GM19372 (cell line): Measurements from ENCODE around the gene SERTAD3.
"Not testable (repeated sequence)": the region's sequence is repeated elsewhere in the genome, so short reads cannot be mapped to it uniquely, and the experiment has no call there.

Experiments used
- ATAC-seq: cut with Tn5 transposase; IDR thresholded peaks from one replicate; pipeline ENCODE4 v1.9.1; 2021; ENCODE audit warnings: mild to moderate bottlenecking, low read depth, moderate library complexity; ENCODE audit not compliant: unreplicated experiment

The SERTAD3 gene

DNA sequence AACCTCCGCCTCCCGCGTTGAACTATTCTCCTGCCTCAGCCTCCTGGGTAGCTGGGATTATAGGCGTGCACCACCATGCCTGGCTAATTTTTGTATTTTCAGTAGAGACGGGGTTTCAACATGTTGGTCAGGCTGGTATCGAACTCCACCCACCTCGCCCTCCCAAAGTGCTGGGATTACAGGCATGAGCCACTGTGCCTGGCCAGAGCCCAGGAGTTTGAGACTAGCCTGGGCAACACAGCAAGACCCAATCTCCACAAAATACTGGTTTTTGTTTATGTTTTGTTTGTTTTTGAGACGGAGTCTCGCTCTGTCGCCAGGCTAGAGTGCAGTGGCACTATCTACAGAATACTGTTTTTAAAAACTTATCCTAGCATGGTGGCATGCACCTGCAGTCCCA, 13.9 kb downstream of the SERTAD3 start:
- ATAC-seq = not testable (repeated sequence)

- ATAC-seq = not testable (repeated sequence)
These were observed 15.9 kb downstream of the SERTAD3 start for GRCh38 chr19:40428197-40428596.

DNA sequence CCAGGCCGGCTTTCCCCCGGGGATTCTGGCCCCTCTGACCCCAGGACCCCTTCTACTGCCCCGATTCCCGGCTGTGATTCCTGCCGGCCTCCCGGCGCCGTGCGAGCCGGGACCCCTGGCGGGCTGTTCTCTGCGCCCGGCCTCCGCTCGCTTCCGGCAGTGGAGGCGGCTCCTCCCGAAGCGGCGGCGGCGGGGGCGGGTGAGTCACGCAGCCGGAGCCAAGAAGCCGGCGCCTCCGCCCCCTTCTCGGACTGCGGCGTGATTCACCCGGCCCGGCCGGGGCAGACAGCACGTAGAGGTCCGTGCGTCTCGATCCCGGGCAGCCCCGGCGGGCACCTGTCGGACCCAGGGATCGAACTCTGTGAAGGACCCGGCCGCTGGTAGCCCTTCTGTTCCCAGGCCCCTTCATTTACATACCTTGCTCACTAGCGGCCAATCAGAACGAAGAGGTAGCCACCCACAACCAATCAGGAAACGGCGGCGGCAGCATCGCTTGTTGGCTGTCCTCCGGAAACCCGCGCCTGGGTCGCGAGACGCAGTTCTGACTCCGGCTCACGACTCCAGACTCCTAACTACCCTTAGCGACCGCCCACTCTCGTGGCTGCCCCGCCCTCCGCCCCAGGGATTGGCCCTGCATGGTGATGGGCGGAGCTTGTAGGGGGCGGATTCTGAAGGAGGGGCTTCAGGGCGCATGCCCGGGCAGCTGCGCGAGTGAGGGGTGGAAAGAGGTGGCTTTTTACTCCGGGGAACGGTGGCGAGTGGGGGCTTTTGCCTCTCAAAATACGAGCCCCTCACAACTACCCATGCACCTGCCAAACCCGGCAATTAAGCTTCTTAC, 18.5 kb downstream of the SERTAD3 start, which contains the start of gene SERTAD1:
TSS of gene SERTAD1 (minus strand) at position 543 of the 838 bp plus-strand sequence. CDS start 2,446 bp downstream, outside the sequence.
- ATAC-seq = peak; percentile 86

DNA sequence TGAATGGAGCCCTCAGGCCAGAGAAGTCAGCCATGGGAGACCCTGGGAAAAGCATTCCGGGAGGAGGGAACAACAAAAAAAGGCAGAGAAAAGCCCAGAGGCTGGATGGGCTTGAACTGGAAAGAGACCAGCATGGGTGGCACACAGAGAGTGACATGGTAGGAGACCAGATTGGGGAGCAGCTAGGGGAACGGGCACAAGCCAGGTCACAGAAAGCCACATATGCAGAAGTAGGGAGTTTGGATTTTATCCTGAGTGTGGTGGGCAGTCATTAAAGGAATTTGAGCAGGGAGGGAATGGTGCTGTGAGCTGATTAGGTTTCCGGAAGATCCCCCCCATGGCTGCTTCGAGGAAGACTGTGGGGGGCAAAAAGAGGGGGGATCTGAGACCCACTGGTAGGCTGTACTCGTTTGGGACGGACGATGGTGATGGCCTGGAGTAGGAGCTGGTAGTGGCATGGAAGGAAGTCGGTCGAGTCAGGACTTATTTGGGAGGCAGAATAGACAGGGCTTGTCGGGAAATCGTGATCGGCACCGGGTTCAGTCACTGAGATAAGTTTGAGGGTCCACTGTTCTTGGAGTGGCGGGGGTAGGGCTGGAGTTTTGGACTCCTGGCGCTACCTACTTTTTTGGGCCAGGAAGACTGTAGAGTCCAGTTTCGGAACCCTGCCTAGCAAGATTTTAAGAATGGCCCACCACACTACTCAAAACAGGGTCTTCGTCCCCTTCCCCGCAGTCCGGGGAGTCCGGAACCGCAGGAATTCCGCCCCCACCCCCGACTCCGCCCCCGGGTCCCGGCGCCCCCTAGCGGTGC, 19.3 kb downstream of the SERTAD3 start:
- no peak for ATAC-seq

DNA sequence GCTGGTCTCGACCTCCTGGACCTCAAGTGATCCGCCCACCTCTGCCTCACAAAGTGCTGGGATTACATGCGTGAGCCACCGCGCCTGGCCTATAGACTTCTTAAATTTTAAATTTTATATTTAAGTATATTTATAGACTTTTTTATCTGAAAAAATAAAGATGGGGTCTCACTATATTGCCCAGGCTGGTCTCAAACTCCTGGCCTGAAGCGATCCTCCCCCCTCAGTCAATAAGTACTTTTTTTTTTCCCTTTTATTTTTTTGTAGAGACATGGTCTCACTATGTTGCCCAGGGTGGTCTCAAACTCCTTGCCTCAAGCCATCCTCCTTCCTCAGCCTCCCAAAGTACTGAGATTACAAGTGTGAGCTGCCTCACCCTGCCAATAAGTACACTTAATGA, 20.2 kb downstream of the SERTAD3 start:
- no peak for ATAC-seq

DNA sequence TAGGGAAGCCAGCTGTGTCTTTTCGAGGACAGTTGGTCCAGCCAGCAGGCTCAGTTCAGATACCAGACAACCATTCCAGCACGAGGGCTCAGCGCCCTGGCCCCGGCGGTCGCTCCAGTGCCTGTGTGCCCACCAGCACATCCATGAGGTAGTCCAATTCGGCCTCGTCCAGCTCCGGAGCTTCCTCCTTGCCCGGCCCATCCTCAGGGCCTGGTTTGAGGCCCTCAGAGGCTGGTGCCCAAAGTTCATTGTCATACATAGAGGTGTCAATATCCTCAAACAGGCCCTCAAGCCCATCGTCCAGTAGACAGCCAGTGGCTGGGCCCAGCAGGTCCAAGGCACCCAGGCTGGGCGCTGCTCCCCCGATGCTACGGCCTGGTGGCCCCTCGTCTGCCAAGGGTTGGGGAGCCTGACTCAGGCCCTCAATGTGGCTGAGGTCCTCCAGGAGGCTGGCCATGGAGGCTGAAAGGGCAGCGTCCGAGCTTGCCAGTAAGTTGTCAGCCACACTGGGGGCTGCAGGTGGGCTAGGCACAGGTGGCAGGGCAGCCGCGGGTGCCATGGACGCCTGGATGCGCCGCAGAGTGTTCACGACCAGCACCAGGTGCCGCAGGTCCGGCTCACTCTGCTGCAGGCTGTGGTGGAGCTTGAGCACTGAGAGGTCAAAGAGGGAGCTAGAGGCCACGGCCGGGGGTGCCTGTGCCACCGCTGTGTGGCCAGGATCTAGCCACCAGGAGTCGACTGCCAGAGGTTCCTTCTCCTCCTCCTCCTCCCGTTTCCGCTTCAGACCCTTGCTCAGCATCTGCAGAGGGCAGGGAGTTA, 21.2 kb downstream of the SERTAD3 start:
- no peak for ATAC-seq

- ATAC-seq = no peak
These were observed 22.0 kb downstream of the SERTAD3 start for GRCh38 chr19:40421993-40422747.

GRCh38 chr19:40420766-40421765, 23.1 kb downstream of the SERTAD3 start:
- ATAC-seq = no peak

- no peak for ATAC-seq
These were observed 23.7 kb downstream of the SERTAD3 start for GRCh38 chr19:40420451-40420765.

DNA sequence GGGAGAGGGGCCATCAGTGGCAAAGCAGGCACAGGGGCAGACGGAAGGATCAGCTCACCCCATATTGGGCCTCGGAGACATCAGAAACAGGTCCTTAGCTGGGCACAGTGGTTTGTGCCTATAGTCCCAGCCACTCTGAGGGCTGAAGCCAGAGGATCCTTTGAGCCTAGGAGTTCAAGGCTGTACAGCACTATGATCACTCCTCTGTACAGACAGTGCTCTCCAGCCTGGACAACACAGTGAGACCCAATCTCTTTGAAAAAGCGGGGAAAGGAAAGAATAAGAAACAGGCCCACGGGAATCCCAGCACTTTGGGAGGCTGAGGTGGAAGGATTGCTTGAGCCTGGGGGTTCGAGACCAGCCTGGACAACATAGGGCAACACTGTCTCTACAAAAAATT, 24.4 kb downstream of the SERTAD3 start:
- ATAC-seq = no peak

- no peak for ATAC-seq
These were observed 25.0 kb downstream of the SERTAD3 start for GRCh38 chr19:40419066-40419612.

- no peak for ATAC-seq
These were observed 26.1 kb downstream of the SERTAD3 start for GRCh38 chr19:40418040-40418439.

DNA sequence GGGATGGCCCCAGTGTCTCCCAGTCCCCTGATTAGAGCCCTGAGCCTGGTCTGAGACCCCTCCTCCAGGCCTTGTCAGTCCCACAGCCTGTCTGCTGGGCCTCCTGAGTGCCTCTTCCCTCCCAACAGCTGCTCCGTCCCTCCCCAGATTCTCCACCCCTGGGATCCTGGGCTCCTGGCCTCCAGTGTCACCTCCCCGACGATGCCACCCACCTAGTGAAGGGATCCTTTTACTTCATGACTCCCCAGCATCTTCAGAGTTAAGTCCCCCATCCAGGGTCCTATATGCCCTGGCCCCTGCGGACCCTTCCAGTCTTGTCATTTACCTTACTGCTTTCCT, 26.5 kb downstream of the SERTAD3 start:
- no peak for ATAC-seq

- ATAC-seq = no peak
These were observed 27.1 kb downstream of the SERTAD3 start for GRCh38 chr19:40416918-40417642.

- no peak for ATAC-seq
These were observed 28.4 kb downstream of the SERTAD3 start for GRCh38 chr19:40415768-40416167.

GRCh38 chr19:40414542-40415535, 29.3 kb downstream of the SERTAD3 start:
- ATAC-seq = no peak

DNA sequence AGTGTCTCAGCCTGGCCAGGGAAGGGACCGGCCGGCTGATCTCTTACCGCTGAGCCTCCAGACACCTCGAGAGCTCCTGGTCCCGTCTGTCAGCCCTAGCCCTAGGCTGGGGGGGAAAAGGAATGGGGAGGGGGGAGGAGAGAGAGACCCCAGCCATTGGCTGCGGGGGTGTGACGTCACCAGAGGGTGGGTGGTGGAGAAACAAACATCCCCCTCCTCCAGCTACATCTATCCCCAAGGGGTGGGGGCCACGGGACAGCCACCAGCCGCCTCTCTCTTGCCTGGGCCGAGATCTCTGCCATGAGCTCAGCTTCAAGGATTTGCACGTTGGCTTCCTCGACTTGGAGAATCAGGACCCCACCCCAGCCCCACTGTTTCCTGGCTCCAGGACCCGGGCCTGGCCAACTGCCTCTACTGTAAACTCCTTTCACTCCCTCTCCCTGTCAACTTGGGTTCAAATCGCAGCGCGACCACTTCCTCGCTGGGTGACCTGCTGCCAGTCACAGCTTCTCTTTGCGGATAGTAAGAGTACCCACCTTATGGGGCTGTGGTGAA, 30.8 kb downstream of the SERTAD3 start, which contains the start of gene PRX:
TSS of gene PRX (minus strand) at position 88 of the 555 bp plus-strand sequence. CDS start 5,446 bp downstream, outside the sequence.
- no peak for ATAC-seq
